NCI-H1930 (cell line): Measurements from ENCODE around the gene CORO2B.
"Not testable (repeated sequence)": the region's sequence is repeated elsewhere in the genome, so short reads cannot be mapped to it uniquely, and the experiment has no call there.

ENCODE experiments used
- DNase-seq, 2 experiments: peaks; one replicate each; lab custom pipeline; 2025; lab: John Stamatoyannopoulos, UW

Gene CORO2B

GRCh38 chr15:68730976-68731897, 152.4 kb downstream of the CORO2B start:
- no peak for DNase-seq

GRCh38 chr15:68732451-68732850, 153.7 kb downstream of the CORO2B start:
- no peak for DNase-seq

- DNase-seq, result no peak
These were observed 154.9 kb downstream of the CORO2B start for GRCh38 chr15:68733666-68734065.

GRCh38 chr15:68734352-68734751, 155.6 kb downstream of the CORO2B start:
- no peak for DNase-seq

GRCh38 chr15:68734881-68735280, 156.1 kb downstream of the CORO2B start:
- no peak for DNase-seq

GRCh38 chr15:68735610-68736009, 156.8 kb downstream of the CORO2B start:
- DNase-seq, result no peak

GRCh38 chr15:68739390-68740080, 160.7 kb downstream of the CORO2B start:
- DNase-seq, result no peak

- DNase-seq, result no peak
These were observed 164.5 kb downstream of the CORO2B start for GRCh38 chr15:68743256-68743655.

GRCh38 chr15:68749365-68749764, 170.6 kb downstream of the CORO2B start:
- DNase-seq, result no peak

GRCh38 chr15:68749793-68750192, 171.0 kb downstream of the CORO2B start:
- no peak for DNase-seq

GRCh38 chr15:68751622-68752021, 172.8 kb downstream of the CORO2B start:
- no peak for DNase-seq

- DNase-seq, result no peak
These were observed 176.9 kb downstream of the CORO2B start for GRCh38 chr15:68755731-68756130.

GRCh38 chr15:68759982-68760579, 181.3 kb downstream of the CORO2B start:
- DNase-seq, result not testable (repeated sequence)

GRCh38 chr15:68763063-68763462, 184.3 kb downstream of the CORO2B start:
- DNase-seq, result no peak

- DNase-seq, result no peak
These were observed 185.3 kb downstream of the CORO2B start for GRCh38 chr15:68764090-68764489.

GRCh38 chr15:68765602-68766368, 187.0 kb downstream of the CORO2B start:
- DNase-seq, result no peak

GRCh38 chr15:68767833-68768232, 189.0 kb downstream of the CORO2B start:
- no peak for DNase-seq

GRCh38 chr15:68768321-68768720, 189.5 kb downstream of the CORO2B start:
- DNase-seq, result no peak

- DNase-seq, result no peak
These were observed 190.9 kb downstream of the CORO2B start for GRCh38 chr15:68769702-68770101.

GRCh38 chr15:68770216-68770615, 191.4 kb downstream of the CORO2B start:
- no peak for DNase-seq

GRCh38 chr15:68773036-68773435, 194.2 kb downstream of the CORO2B start:
- no peak for DNase-seq

GRCh38 chr15:68774120-68774519, 195.3 kb downstream of the CORO2B start:
- DNase-seq, result no peak
